NCI-H1105 treated with DMSO at 0.1 percent for 48 hours (cell line): ENCODE results near the gene SMOC1.
A peak's percentile ranks its signal among the peaks of the same experiment; 100 is the strongest.

Experiments
- DNase-seq: peaks from one replicate; lab custom pipeline; 2025; lab: John Stamatoyannopoulos, UW

The SMOC1 gene

GRCh38 chr14:70045310-70045709 lies 166.1 kb downstream of the SMOC1 start:
- DNase-seq: no peak

- DNase-seq: peak; percentile 50
Measured at GRCh38 chr14:70045844-70046535, 166.8 kb downstream of the SMOC1 start.

- DNase-seq: no peak
Measured at GRCh38 chr14:70047598-70048312, 168.5 kb downstream of the SMOC1 start.

GRCh38 chr14:70048313-70048654 lies 169.1 kb downstream of the SMOC1 start:
- no peak for DNase-seq

- no peak for DNase-seq
Measured at GRCh38 chr14:70049605-70050004, 170.4 kb downstream of the SMOC1 start.

GRCh38 chr14:70050136-70050535 lies 170.9 kb downstream of the SMOC1 start:
- DNase-seq: no peak

GRCh38 chr14:70052990-70053389 lies 173.8 kb downstream of the SMOC1 start:
- no peak for DNase-seq

GRCh38 chr14:70057519-70058136 lies 178.4 kb downstream of the SMOC1 start:
- no peak for DNase-seq

GRCh38 chr14:70059545-70059944 lies 180.3 kb downstream of the SMOC1 start:
- no peak for DNase-seq

- no peak for DNase-seq
Measured at GRCh38 chr14:70061108-70061507, 181.9 kb downstream of the SMOC1 start.

- no peak for DNase-seq
Measured at GRCh38 chr14:70064136-70064865, 185.1 kb downstream of the SMOC1 start.

- no peak for DNase-seq
Measured at GRCh38 chr14:70067810-70068209, 188.6 kb downstream of the SMOC1 start.

- no peak for DNase-seq
Measured at GRCh38 chr14:70069186-70069585, 190.0 kb downstream of the SMOC1 start.

- peak; percentile 60 for DNase-seq
Measured at GRCh38 chr14:70073924-70074566, 194.8 kb downstream of the SMOC1 start.

GRCh38 chr14:70077005-70077404 lies 197.8 kb downstream of the SMOC1 start:
- no peak for DNase-seq

GRCh38 chr14:70077720-70078119 lies 198.5 kb downstream of the SMOC1 start:
- peak; percentile 76 for DNase-seq

- no peak for DNase-seq
Measured at GRCh38 chr14:70078329-70078728, 199.1 kb downstream of the SMOC1 start.

GRCh38 chr14:70080076-70080475 lies 200.9 kb downstream of the SMOC1 start:
- no peak for DNase-seq
